ENCODE results near the gene NEUROG2.
"Not testable (repeated sequence)": the region's sequence is repeated elsewhere in the genome, so short reads cannot be mapped to it uniquely, and the experiment has no call there.

The NEUROG2 gene

DNA sequence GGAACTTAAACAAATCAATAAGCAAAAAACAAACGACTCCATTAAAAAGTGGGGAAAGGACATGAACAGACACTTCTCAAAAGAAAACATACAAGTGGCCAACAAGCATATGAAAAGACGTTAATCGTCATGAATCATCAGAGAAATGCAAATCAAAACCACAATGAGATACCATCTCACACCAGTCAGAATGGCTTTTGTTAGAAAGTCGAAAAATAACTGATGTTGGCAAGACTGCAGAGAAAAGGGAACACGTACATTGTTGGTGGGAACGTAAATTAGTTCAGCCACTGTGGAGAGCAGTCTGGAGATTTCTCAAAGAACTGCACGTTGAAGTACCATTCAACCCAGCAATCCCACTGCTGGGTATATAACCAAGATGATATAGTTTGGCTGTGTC, 23.7 kb downstream of the NEUROG2 start:
- in situ Hi-C loops (cut with MboI; ENCODE audit: low sequenced_read_pairs) = no loop called here

DNA sequence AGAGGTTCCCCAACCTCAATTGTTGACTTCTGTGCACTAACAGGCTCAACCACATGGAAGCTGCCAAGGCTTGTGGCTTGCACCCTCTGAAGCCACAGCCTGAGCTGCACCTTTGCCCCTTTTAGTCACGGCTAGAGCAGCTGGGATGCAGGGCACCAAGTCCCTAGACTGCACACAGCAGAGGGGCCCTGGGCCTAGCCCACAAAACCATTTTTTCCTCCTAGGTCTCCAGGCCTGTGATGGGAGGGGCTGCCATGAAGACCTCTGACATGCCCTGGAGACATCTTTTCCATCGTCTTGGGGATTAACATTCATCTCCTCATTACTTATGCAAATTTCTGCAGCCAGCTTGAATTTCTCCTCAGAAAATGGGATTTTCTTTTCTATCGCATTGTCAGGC, 25.2 kb downstream of the NEUROG2 start:
- in situ Hi-C loops (cut with MboI; ENCODE audit: low sequenced_read_pairs) = not testable (repeated sequence)

DNA sequence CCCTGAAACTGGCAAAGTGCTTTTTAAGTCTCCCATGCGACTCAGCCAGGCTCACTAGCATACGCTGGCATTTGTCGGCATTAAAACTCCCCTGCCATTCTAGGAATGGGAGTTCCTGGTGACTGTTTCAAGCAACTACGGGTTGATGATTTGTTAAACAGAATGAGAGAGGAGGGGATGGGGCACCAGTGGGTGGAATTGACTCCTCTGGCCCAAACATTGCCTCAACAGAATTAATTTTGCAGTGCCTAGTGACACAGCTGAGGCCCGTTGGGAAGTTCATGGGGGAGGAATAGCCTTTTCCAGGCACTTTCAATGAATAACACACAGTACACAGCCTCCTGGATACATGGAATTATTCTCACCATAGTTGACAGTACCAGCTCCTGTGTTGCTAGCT, 30.1 kb downstream of the NEUROG2 start:
- in situ Hi-C loops (cut with MboI; ENCODE audit: low sequenced_read_pairs) = no loop called here

GRCh38 chr4:112473985-112474384, 42.0 kb downstream of the NEUROG2 start:
- in situ Hi-C loops (cut with MboI; ENCODE audit: low sequenced_read_pairs) = no loop called here

GRCh38 chr4:112472318-112472717, 43.7 kb downstream of the NEUROG2 start:
- in situ Hi-C loops (cut with MboI; ENCODE audit: low sequenced_read_pairs) = no loop called here
